Hepatocyte (in vitro differentiated cells): Measurements from ENCODE around the gene NCKAP5L. TPM values are rescaled to one million over a fixed set of nuclear protein-coding genes. Genes with fewer than 3 reads are reported as not detected.

Experiments
- DNase-seq: peaks from one replicate; pipeline ENCODE4 v3.0.0-alpha.2; 2016; ENCODE audit warnings: low spot score
- H2AFZ ChIP-seq: fragments of 200-600 bp; sonication (generic); 2 replicates; pipeline ENCODE4 v1.6.0; 2016; ENCODE audit warnings: antibody characterized with exemption, mild to moderate bottlenecking
- H3K27ac ChIP-seq: fragments of 200-600 bp; sonication (generic); 2 replicates; pipeline ENCODE4 v1.5.1; 2016; ENCODE audit warnings: mild to moderate bottlenecking
- H3K27me3 ChIP-seq: fragments of 200-600 bp; sonication (generic); 2 replicates; pipeline ENCODE4 v1.6.1; 2016
- H3K36me3 ChIP-seq: fragments of 200-600 bp; sonication (generic); replicated peaks from 2 replicates; pipeline ENCODE4 v1.5.1; 2016; ENCODE audit warnings: low read depth; ENCODE audit not compliant: insufficient read depth
- H3K4me1 ChIP-seq: fragments of 200-600 bp; sonication (generic); 2 replicates; pipeline ENCODE4 v1.5.1; 2016; ENCODE audit warnings: mild to moderate bottlenecking, moderate library complexity; ENCODE audit not compliant: insufficient read depth
- H3K4me2 ChIP-seq: fragments of 200-600 bp; sonication (generic); 2 replicates; pipeline ENCODE4 v1.6.0; 2016
- H3K4me3 ChIP-seq: fragments of 200-600 bp; sonication (generic); 2 replicates; pipeline ENCODE4 v1.5.1; 2016; ENCODE audit warnings: mild to moderate bottlenecking
- H3K79me2 ChIP-seq: fragments of 200-600 bp; sonication (generic); 2 replicates; pipeline ENCODE4 v1.6.0; 2017; ENCODE audit warnings: mild to moderate bottlenecking
- H3K9me2 ChIP-seq: fragments of 200-600 bp; sonication (generic); replicated peaks from 2 replicates; pipeline ENCODE4 v1.6.0; 2017; ENCODE audit warnings: mild to moderate bottlenecking; ENCODE audit not compliant: insufficient read depth
- H3K9me3 ChIP-seq: fragments of 200-600 bp; sonication (generic); 2 replicates; pipeline ENCODE4 v1.5.1; 2016; ENCODE audit warnings: low read depth, mild to moderate bottlenecking
- H4K20me1 ChIP-seq: fragments of 200-600 bp; sonication (generic); 2 replicates; pipeline ENCODE4 v1.6.0; 2016; ENCODE audit warnings: mild to moderate bottlenecking; ENCODE audit not compliant: insufficient read depth, poor library complexity, severe bottlenecking
- EZH2 ChIP-seq: fragments of 200-600 bp; sonication (generic); IDR thresholded peaks from 2 replicates; pipeline ENCODE4 v1.6.1; 2016; ENCODE audit warnings: antibody characterized with exemption, mild to moderate bottlenecking, borderline replicate concordance
- EZH2phosphoT487 ChIP-seq: fragments of 200-600 bp; sonication (generic); IDR thresholded peaks from one replicate; pipeline ENCODE4 v1.6.1; 2018; ENCODE audit warnings: antibody characterized with exemption, mild to moderate bottlenecking, low read depth, moderate library complexity; ENCODE audit not compliant: unreplicated experiment, severe bottlenecking
- WGBS: methylation state at CpG from one replicate; pipeline ENCODE4 v1.1.6; 2016; ENCODE audit warnings: low lambda C conversion rate; ENCODE audit errors: missing lambda C conversion rate; 5-methylcytosine and 5-hydroxymethylcytosine counted together
- polyA plus RNA-seq: library from polyadenylated mRNA; unstranded; fragments of >200 nt; fragmentation: Nextera tagmentation; extraction: Ambion mirVana; gene quantifications from 2 replicates; pipeline ENCODE4 v1.2.1, GENCODE V29; 2016
- total RNA-seq: library from RNA; depleted of rRNA; stranded (reverse); fragments of >200 nt; gene quantifications from 2 replicates; pipeline ENCODE4 v1.2.3, GENCODE V29; 2014
- TF ChIP-seq, protein P1 (sequence below): fragments of 200-600 bp; sonication (generic); IDR thresholded peaks from 2 replicates; pipeline ENCODE4 v1.5.1; 2016; ENCODE audit warnings: antibody characterized with exemption, mild to moderate bottlenecking; ENCODE audit not compliant: poor library complexity

The NCKAP5L gene
- total and polyA plus RNA-seq, 2 experiments from 2014 or later, result 14.5 to 26.7 TPM

DNA sequence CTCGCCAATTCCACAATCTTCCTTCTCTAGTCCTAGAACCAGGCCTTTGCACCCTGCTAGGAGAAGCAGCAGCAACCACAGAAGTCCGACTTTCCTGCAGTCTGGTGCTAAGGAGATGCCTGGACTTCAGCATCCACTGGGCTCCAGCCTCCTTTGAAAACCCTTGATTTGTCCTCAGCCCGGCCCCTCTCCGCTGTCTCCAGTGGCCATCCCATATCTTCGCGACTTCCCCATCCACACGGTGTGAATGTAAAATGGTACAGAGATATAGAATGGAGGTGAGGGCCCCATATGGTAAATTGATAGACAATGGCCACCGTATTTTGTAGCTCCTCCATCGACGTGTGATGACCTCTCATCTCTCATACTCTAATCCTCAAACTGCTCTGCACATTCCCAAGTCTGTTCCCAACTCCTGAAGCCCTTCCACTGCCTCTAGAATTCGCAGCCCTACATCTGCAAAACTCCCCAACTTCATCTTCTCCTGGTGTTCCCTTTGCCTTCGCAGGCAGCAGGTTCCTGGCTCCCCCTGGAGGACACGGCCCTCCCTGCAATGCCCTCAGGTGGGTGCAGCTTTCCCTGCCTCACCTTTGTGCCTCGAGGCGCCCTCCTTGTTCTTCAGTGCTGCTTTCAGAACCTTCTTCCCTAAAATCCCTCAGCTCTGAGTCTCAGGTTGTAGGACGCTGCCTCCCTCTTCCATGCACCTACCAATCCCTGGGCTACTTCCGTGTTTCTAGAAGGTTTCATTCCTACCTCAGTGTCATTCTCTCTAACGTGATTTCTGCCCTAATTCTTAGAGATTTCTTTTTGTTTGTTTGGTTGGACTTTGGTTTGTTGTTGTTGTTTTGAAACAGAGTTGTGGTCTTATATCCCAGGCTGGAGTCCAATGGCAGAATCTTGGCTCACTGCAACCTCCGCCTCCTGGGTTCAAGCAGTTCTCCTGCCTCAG lies 50.1 kb downstream of the NCKAP5L start:
- Histone ChIP-seq H3K4me2 (no peak overlapping the region), H3K4me3 (no peak overlapping the region), H3K79me2 (no peaks in the 10 kb centered on the region), H3K36me3 (no peaks in the 10 kb centered on the region), H3K9me3 (no peaks in the 10 kb centered on the region), H3K27ac (no peak overlapping the region), H4K20me1 (no peaks in the 10 kb centered on the region), H2AFZ (peak overlapping the region; percentile 43), H3K4me1 (no peaks in the 10 kb centered on the region), H3K9me2 (no peaks in the 10 kb centered on the region), H3K27me3 (no peaks in the 10 kb centered on the region)
- WGBS, result 49% methylated on average over 19 of the region's 19 CpGs
- TF ChIP-seq, protein P1, sequence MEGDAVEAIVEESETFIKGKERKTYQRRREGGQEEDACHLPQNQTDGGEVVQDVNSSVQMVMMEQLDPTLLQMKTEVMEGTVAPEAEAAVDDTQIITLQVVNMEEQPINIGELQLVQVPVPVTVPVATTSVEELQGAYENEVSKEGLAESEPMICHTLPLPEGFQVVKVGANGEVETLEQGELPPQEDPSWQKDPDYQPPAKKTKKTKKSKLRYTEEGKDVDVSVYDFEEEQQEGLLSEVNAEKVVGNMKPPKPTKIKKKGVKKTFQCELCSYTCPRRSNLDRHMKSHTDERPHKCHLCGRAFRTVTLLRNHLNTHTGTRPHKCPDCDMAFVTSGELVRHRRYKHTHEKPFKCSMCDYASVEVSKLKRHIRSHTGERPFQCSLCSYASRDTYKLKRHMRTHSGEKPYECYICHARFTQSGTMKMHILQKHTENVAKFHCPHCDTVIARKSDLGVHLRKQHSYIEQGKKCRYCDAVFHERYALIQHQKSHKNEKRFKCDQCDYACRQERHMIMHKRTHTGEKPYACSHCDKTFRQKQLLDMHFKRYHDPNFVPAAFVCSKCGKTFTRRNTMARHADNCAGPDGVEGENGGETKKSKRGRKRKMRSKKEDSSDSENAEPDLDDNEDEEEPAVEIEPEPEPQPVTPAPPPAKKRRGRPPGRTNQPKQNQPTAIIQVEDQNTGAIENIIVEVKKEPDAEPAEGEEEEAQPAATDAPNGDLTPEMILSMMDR, result peak; percentile 71
- no peak for TF ChIP-seq EZH2
- peak; percentile 72 for DNase-seq

DNA sequence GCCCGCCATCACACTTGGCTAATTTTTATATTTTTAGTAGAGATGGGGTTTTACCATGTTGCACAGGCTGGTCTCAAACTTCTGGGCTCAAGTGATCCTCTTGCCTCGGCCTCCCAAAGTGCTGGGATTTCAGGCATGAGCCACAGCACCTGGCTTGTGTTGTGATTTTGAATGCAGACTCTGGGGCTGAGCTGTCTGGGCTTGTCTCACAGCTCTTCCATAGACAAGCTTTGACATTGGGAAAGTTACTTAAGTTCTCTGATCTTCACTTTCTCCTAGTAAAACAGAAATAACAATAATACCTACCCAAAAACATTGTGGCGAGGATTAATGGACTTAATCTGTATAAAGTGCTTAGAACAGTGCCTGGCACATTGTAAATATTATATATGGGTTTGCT lies 50.9 kb downstream of the NCKAP5L start:
- TF ChIP-seq, protein P1, result no peak
- TF ChIP-seq EZH2phosphoT487, result no peak
- TF ChIP-seq EZH2, result no peak
- H2AFZ ChIP-seq, result no peak overlapping the region

DNA sequence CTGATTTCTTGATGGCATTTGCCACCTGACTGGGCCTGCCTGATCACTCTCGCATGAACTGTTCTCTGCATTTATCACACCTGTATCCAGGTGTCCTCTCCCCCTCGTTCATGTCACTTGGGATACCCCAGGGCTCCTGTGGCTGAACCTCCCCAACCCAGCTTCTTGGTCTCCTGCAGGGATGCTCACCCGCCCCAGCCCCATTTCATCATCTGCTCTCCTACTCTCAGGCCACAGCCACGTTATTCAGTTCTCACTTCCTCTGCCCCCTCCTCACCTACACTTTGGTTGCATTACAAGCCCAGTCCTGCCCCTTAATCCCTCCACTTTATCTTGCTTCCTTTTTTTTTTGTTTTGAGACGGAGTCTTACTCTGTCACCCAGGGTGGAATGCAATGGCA lies 51.4 kb downstream of the NCKAP5L start:
- H4K20me1 ChIP-seq, result no peaks in the 10 kb centered on the region
- no peaks in the 10 kb centered on the region for H3K9me2 ChIP-seq
- no peaks in the 10 kb centered on the region for H3K79me2 ChIP-seq
- TF ChIP-seq, protein P1, result no peak
- TF ChIP-seq EZH2 (no peak), EZH2phosphoT487 (no peak)
- no peak overlapping the region for H3K4me3 ChIP-seq
- no peaks in the 10 kb centered on the region for H3K9me3 ChIP-seq
- WGBS, result 85% methylated on average over 5 of the region's 5 CpGs
- no peaks in the 10 kb centered on the region for H3K4me1 ChIP-seq
- DNase-seq, result no peak
- no peaks in the 10 kb centered on the region for H3K36me3 ChIP-seq
- H3K27ac ChIP-seq, result no peak overlapping the region
- H3K27me3 ChIP-seq, result no peaks in the 10 kb centered on the region
- no peak overlapping the region for H2AFZ ChIP-seq
- no peak overlapping the region for H3K4me2 ChIP-seq

More for the DNA sequence above, 50.9 kb downstream of the NCKAP5L start:
- no peak overlapping the region for H3K27ac ChIP-seq
- H3K27me3 ChIP-seq, result no peaks in the 10 kb centered on the region
- H3K36me3 ChIP-seq, result no peaks in the 10 kb centered on the region
- WGBS, result 89% methylated on average over 3 of the region's 3 CpGs
- H3K79me2 ChIP-seq, result no peaks in the 10 kb centered on the region
- H3K4me3 ChIP-seq, result no peak overlapping the region
- no peak overlapping the region for H3K4me2 ChIP-seq
- no peaks in the 10 kb centered on the region for H3K9me2 ChIP-seq
- no peaks in the 10 kb centered on the region for H4K20me1 ChIP-seq
- H3K4me1 ChIP-seq, result no peaks in the 10 kb centered on the region
- no peaks in the 10 kb centered on the region for H3K9me3 ChIP-seq
- DNase-seq, result no peak
